Adipocyte (in vitro differentiated cells): ENCODE results near the gene PRDX5.
"Not testable (repeated sequence)": the region's sequence is repeated elsewhere in the genome, so short reads cannot be mapped to it uniquely, and the experiment has no call there.

Source experiments
- DNase-seq: peaks from one replicate; pipeline ENCODE4 v3.0.0-alpha.2; 2015; ENCODE audit warnings: low read depth
- H3K27me3 ChIP-seq: replicated peaks from 2 replicates; pipeline ENCODE4 v1.7.0; 2013; ENCODE audit warnings: mild to moderate bottlenecking, low read length, moderate library complexity; ENCODE audit not compliant: control insufficient read depth, insufficient read depth
- H3K36me3 ChIP-seq: 2 replicates; pipeline ENCODE4 v1.7.0; 2013; ENCODE audit warnings: low read length, mild to moderate bottlenecking, moderate library complexity; ENCODE audit not compliant: control insufficient read depth, insufficient read depth, severe bottlenecking
- H3K4me1 ChIP-seq: 2 replicates; pipeline ENCODE4 v1.7.0; 2013; ENCODE audit warnings: mild to moderate bottlenecking, low read length, moderate library complexity; ENCODE audit not compliant: control insufficient read depth, insufficient read depth
- H3K4me3 ChIP-seq: 2 replicates; pipeline ENCODE4 v1.7.0; 2013; ENCODE audit warnings: mild to moderate bottlenecking, low read length, moderate library complexity
- H3K9ac ChIP-seq: 2 replicates; pipeline ENCODE4 v1.7.0; 2013; ENCODE audit warnings: mild to moderate bottlenecking, low read length, moderate library complexity
- H3K9me3 ChIP-seq: 2 replicates; pipeline ENCODE4 v1.7.0; 2013; ENCODE audit warnings: mild to moderate bottlenecking, low read length, moderate library complexity; ENCODE audit not compliant: control insufficient read depth

Gene PRDX5

DNA sequence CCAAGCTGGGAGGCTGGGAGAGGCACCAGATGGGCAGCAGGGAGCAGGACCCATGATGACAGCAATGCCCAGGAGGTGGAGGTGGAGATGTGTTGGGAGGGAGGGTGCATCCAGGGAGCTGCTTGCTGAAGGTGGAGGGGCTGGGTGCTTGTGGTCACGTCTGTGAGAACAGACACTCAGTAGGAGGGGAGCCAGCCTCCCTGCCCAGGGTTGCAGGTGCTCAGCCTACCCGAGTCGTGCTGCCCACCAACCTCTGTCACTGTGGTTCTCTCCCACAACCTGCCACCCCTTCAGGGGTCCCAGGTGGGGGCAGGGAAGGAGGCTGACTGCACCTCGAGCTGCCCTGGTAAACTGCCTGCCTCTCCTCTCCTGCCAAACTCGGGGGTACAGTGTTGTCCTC is 5.5 kb downstream of the PRDX5 start:
- H3K27me3 ChIP-seq, result no peaks in the 10 kb centered on the region
- H3K4me3 ChIP-seq, result no peak overlapping the region
- no peak for DNase-seq
- peaks cover 11% of the 10 kb centered on the region for H3K4me1 ChIP-seq
- H3K9me3 ChIP-seq, result no peaks in the 10 kb centered on the region
- H3K36me3 ChIP-seq, result peaks cover 14% of the 10 kb centered on the region
- H3K9ac ChIP-seq, result no peak overlapping the region

DNA sequence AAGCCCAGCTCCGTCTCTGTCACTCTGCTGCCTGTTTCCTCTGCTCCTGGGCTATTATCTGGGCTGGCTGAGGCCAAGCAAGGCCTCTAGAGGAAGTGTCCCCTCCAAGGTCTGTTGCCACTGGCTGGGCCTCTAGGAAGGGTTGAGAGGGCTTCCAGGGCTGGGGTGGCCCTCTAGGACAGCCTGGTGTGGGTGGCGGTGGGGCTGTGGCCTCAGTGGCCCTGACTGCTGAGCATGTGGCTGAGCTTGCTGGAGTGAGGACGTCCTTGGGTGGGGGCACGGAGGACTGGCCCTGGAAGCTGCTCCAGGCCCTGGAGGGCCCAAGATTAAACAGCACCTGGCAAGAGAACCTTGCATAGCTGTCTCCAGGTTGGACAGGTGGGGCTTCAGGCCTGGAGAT is 6.1 kb downstream of the PRDX5 start:
- Histone ChIP-seq H3K36me3 (peaks cover 14% of the 10 kb centered on the region), H3K4me1 (peaks cover 11% of the 10 kb centered on the region)
- not testable (repeated sequence) for H3K9me3 ChIP-seq, H3K4me3 ChIP-seq, H3K27me3 ChIP-seq, DNase-seq, H3K9ac ChIP-seq

DNA sequence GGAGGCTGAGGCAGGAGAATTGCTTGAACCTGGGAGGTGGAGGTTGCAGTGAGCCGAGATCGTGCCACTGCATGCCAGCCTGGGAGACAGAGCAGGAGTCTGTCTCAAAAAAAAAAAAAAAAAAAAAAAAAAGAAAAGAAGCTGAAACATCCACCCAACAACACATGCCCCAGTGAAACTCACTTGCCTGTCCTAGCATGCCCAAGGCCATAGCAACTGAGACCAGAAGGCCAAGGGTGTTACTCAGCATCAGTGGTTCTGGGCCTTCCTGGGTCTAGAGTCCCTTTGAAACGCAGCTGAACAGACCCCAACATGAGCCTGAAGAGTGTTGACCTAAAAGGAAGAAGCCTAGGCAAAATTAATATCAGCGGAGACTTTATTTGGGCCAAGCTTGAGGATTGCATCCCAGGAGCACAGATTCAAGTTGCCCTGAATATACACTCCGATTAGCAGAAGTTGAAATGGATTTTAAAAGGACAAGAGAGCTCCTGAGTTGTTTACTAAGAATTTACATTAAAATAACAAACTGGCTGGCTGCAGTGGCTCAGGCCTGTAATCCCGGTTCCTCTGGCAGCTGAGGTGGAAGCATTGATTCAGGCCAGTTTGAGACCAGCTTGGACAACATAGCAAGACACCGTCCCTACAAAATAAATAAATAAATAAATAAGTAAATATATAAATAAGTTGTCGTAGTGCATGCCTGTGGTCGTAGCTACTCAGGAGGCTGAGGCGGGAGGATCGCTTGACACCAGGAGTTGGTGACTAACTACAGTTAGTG is 7.0 kb downstream of the PRDX5 start:
- no peak overlapping the region for H3K9ac ChIP-seq
- H3K4me3 ChIP-seq, result no peak overlapping the region
- peaks cover 14% of the 10 kb centered on the region for H3K36me3 ChIP-seq
- no peaks in the 10 kb centered on the region for H3K27me3 ChIP-seq
- no peaks in the 10 kb centered on the region for H3K9me3 ChIP-seq
- DNase-seq, result no peak
- H3K4me1 ChIP-seq, result peaks cover 12% of the 10 kb centered on the region

DNA sequence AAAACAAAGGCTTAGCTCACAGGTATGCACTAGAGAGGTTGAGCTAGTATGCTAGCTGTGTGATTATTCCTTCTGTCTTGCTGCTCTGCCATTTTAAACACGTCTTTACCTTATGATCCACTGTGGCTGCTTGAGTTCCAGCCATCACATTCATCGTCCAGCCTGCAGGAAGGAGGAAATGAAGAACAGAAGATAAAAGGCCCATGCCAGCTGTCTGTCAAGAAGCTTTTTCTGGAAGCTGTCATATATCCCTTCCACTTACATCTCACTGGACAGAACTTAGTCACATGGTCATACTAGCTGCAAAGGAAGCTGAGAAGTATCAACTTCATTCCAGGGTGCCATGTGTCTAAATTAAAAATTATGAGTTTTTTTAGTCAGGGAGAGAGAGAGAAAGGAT is 9.5 kb downstream of the PRDX5 start:
- Histone ChIP-seq H3K4me1 (peaks cover 24% of the 10 kb centered on the region), H3K9me3 (no peaks in the 10 kb centered on the region)

DNA sequence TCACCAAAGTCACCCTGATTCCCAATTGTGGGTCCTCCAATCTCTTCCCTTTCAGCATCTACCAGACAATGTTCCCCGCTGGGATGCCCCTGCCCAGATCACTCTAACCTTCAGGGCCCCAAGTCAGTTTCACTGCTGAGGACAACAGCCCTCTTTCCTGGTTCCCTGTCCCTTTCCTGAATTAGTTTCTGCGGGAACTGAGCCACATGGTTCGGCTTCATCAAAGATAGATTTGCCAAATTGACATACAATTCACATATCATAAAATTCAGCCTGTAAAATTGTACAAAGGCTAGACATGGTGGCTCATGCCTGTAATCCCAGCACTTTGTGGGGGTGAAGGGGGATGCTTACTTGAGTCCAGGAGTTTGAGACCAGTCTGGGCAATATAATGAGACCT is 10.1 kb downstream of the PRDX5 start:
- DNase-seq, result no peak

More for the DNA sequence above, 9.5 kb downstream of the PRDX5 start:
- Histone ChIP-seq H3K4me3 (no peak overlapping the region), H3K36me3 (peaks cover 2% of the 10 kb centered on the region), H3K27me3 (no peaks in the 10 kb centered on the region), H3K9ac (no peak overlapping the region)
- no peak for DNase-seq

DNA sequence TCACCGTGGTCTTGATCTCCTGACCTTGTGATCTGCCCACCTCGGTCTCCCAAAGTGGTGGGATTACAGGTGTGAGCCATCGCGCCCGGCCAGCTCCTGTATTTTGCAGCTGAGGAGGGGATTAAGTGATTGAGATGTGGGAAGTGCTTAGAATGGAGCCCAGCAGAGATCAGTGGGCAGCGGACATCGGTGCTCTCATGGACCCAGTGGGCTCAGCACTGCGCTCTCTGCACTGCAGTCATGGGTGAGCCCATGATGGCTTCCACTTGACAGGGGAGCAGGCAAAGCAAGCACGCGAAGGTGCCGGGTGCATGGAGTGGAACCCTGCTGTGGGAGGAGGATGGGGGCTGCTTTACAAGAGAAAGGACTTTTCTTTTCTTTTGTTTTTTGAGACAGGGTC is 13.0 kb downstream of the PRDX5 start:
- no peak overlapping the region for H3K4me3 ChIP-seq
- no peaks in the 10 kb centered on the region for H3K9me3 ChIP-seq
- no peaks in the 10 kb centered on the region for H3K36me3 ChIP-seq
- no peaks in the 10 kb centered on the region for H3K27me3 ChIP-seq
- H3K9ac ChIP-seq, result no peak overlapping the region
- no peak for DNase-seq
- peaks cover 29% of the 10 kb centered on the region for H3K4me1 ChIP-seq

More for the DNA sequence above, 10.1 kb downstream of the PRDX5 start:
- Histone ChIP-seq H3K9ac (no peak overlapping the region), H3K4me3 (no peak overlapping the region), H3K9me3 (no peaks in the 10 kb centered on the region), H3K36me3 (no peaks in the 10 kb centered on the region), H3K4me1 (peaks cover 25% of the 10 kb centered on the region), H3K27me3 (no peaks in the 10 kb centered on the region)

DNA sequence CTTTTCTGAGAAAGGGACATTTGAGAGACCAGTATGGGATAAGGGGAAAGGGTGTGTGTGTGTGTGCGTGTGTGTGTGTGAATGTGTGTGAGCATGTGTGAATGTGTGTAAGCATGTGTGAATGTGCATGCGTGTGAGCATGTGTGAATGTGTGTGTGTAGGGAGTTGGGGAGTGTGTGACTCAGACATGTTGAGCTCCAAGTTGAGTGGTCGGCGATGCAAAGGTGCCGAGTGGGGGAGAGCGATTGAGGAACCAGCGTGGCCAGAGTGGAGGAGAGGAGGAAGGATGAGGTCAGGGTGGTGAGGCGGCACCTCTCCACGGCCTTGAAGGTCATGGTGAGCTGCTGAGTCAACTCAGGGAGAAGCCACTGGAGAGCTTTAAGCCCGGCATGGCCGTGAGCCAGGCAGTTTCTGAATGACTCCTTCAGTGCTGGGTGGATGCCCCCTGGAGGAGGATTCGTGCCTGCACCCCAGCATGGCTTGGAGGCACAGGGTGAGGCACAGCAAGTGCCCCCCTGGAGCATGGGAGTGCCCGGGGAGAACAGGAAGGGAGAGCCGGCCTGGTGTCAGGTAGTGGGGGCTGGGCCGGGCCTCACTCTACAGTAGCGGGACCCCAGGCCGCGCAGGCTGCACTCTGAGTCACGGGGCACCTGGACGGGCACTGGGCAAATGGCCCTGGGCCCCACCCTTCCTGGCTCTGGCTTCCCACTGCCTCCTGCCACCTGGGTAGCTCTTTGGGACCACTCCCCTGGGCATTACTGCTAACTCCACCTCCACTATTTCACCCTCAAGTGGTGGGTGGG is 13.8 kb downstream of the PRDX5 start:
- peaks cover 29% of the 10 kb centered on the region for H3K4me1 ChIP-seq
- no peaks in the 10 kb centered on the region for H3K27me3 ChIP-seq
- H3K9ac ChIP-seq, result no peak overlapping the region
- no peaks in the 10 kb centered on the region for H3K9me3 ChIP-seq
- DNase-seq, result peak; percentile 81
- no peaks in the 10 kb centered on the region for H3K36me3 ChIP-seq
- H3K4me3 ChIP-seq, result no peak overlapping the region

DNA sequence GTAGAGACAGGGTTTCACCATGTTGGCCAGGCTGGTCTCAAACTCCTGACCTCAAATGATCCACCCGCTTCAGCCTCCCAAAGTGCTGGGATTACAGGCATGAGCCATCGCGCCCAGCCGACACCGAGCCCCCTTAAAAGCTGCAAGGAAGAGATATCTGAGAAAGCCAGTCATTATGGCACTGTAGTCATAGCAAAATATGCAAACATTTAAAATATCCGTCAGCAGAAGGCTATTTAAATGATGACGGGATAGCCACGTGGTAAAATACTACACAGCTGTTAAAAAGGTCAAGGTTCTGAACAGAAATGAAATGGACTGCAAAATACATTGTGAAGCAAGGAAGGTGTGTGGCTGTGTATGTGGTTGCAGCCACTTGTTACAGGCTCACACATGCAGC is 15.6 kb downstream of the PRDX5 start:
- no peaks in the 10 kb centered on the region for H3K27me3 ChIP-seq
- no peaks in the 10 kb centered on the region for H3K36me3 ChIP-seq
- H3K9me3 ChIP-seq, result no peaks in the 10 kb centered on the region
- peaks cover 29% of the 10 kb centered on the region for H3K4me1 ChIP-seq
- H3K4me3 ChIP-seq, result no peak overlapping the region
- no peak for DNase-seq
- no peak overlapping the region for H3K9ac ChIP-seq

DNA sequence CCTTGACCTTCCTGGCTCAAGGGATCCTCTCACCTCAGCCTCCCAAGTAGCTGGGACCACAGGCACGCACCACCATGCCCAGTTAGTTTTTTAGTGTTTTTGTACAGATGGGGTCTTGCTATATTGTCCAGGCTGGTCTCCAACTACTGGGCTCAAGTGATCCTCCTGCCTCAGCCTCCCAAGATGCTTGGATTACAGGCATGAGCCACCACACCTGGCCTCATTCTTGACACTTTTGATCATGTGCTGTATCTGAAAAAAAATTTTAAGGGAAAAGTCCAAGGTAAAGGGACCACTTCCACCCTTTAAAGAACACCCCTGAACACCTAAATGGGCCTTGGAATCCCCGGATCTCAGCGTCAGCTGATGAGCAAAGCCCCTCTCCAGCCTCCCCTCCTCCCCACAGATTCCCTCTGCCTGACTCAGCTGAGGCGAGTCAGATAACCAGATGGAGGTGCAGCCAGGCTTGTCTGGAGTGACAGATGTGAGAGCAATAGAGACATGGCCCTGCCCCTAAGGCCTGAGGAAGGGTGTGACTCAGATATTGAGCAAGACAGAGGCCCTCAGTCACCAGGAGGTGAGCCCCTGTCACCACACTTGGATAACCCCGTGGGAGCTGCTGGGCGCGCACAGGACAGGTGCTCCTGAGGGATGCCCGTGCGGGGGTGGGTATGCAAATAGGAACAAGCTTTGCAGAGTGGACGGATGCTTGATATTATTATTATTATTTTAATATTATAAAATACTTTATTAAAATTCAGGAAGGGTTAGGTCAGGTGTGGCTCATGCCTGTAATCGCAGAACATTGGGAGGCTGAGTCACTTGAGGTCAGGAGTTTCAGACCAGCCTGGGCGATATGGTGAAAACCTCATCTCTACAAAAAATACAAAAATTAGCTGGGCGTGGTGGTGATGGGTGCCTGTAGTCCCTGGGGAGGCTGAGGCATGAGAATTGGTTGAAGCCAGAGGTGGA is 17.1 kb downstream of the PRDX5 start:
- H3K9ac ChIP-seq, result no peak overlapping the region
- H3K4me3 ChIP-seq, result no peak overlapping the region
- no peaks in the 10 kb centered on the region for H3K27me3 ChIP-seq
- H3K9me3 ChIP-seq, result no peaks in the 10 kb centered on the region
- H3K4me1 ChIP-seq, result peaks cover 17% of the 10 kb centered on the region
- peak; percentile 70 for DNase-seq
- no peaks in the 10 kb centered on the region for H3K36me3 ChIP-seq

DNA sequence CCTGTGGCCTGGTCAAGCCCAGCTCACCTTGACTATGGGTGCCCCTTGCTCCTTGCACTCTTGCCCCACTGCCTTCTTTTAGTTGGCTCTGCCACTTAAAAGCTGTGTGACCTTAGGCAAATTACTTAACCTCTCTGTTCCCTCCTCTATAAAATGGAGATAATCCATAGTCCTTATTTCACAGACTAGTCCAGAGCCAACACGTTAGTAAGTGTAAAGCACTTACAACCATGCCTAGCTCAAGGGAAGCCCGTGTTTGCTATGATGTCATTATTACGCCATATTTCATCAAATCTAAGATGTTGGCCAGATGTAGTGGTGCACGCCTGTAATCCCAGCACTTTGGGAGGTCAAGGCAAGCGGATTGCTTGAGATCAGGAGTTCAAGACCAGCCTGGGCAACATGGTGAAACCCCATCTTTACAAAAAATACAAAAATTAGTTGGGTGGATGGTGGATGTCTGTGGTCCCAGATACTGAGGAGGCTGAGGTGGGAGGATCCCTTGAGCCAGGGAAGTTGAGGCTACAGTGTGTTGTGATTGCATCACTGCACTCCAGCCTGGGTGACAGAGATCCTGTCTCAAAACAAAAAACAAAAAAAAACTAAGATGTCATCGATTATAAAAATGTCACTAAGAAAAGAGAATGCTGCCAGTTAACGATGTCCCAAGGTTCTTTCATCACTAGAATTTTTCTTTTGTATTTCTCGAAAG is 19.8 kb downstream of the PRDX5 start:
- DNase-seq, result no peak
- H3K9me3 ChIP-seq, result no peaks in the 10 kb centered on the region
- H3K4me3 ChIP-seq, result no peak overlapping the region
- no peaks in the 10 kb centered on the region for H3K36me3 ChIP-seq
- H3K27me3 ChIP-seq, result peaks cover 4% of the 10 kb centered on the region
- H3K9ac ChIP-seq, result no peak overlapping the region
- peaks cover 10% of the 10 kb centered on the region for H3K4me1 ChIP-seq
